IPS-18a (cell line): ENCODE data around the gene TEAD4.

Experiments used
- H3K27ac ChIP-seq: one replicate; pipeline ENCODE4 v1.5.1; 2013; ENCODE audit warnings: low read length
- H3K27me3 ChIP-seq: one replicate; pipeline ENCODE4 v1.6.1; 2013; ENCODE audit warnings: mild to moderate bottlenecking, low read length; ENCODE audit not compliant: control insufficient read depth, insufficient read depth
- H3K36me3 ChIP-seq: one replicate; pipeline ENCODE4 v1.6.1; 2013; ENCODE audit warnings: low read depth, low read length; ENCODE audit not compliant: control insufficient read depth
- H3K4me1 ChIP-seq: one replicate; pipeline ENCODE4 v1.6.1; 2013; ENCODE audit warnings: low read depth, low read length; ENCODE audit not compliant: control insufficient read depth
- H3K4me3 ChIP-seq: one replicate; pipeline ENCODE4 v1.5.1; 2013; ENCODE audit warnings: low read length
- H3K9ac ChIP-seq: one replicate; pipeline ENCODE4 v1.6.1; 2013; ENCODE audit warnings: mild to moderate bottlenecking, low read length, moderate library complexity
- H3K9me3 ChIP-seq: one replicate; pipeline ENCODE4 v1.6.1; 2013; ENCODE audit warnings: low read depth, low read length; ENCODE audit not compliant: control insufficient read depth

TEAD4 gene

GRCh38 chr12:3003357-3003992, 44.3 kb downstream of the TEAD4 start:
- H3K9ac ChIP-seq: no peak overlapping the region
- peaks cover 12% of the 10 kb centered on the region for H3K36me3 ChIP-seq

GRCh38 chr12:3004655-3005565, 45.7 kb downstream of the TEAD4 start:
- Histone ChIP-seq H3K4me3 (no peak overlapping the region), H3K9me3 (no peaks in the 10 kb centered on the region), H3K4me1 (peaks cover 2% of the 10 kb centered on the region), H3K9ac (no peak overlapping the region), H3K27me3 (no peaks in the 10 kb centered on the region), H3K27ac (no peak overlapping the region), H3K36me3 (peaks cover 12% of the 10 kb centered on the region)

More at GRCh38 chr12:3003357-3003992, 44.3 kb downstream of the TEAD4 start:
- Histone ChIP-seq H3K4me1 (peaks cover 14% of the 10 kb centered on the region), H3K4me3 (no peak overlapping the region), H3K27me3 (no peaks in the 10 kb centered on the region), H3K9me3 (no peaks in the 10 kb centered on the region), H3K27ac (no peak overlapping the region)

GRCh38 chr12:3005736-3006135, 46.5 kb downstream of the TEAD4 start:
- no peaks in the 10 kb centered on the region for H3K9me3 ChIP-seq
- H3K27me3 ChIP-seq: no peaks in the 10 kb centered on the region
- H3K36me3 ChIP-seq: peaks cover 12% of the 10 kb centered on the region
- no peaks in the 10 kb centered on the region for H3K4me1 ChIP-seq
- no peak overlapping the region for H3K4me3 ChIP-seq
- no peak overlapping the region for H3K9ac ChIP-seq
- no peak overlapping the region for H3K27ac ChIP-seq

GRCh38 chr12:3009780-3010179, 50.6 kb downstream of the TEAD4 start:
- H3K4me1 ChIP-seq: no peaks in the 10 kb centered on the region
- H3K36me3 ChIP-seq: peaks cover 7% of the 10 kb centered on the region
- no peak overlapping the region for H3K27ac ChIP-seq
- H3K9ac ChIP-seq: no peak overlapping the region
- H3K27me3 ChIP-seq: no peaks in the 10 kb centered on the region
- H3K4me3 ChIP-seq: no peak overlapping the region
- H3K9me3 ChIP-seq: no peaks in the 10 kb centered on the region

- Histone ChIP-seq H3K9me3 (no peaks in the 10 kb centered on the region), H3K4me3 (no peak overlapping the region), H3K27ac (no peak overlapping the region), H3K4me1 (no peaks in the 10 kb centered on the region), H3K27me3 (no peaks in the 10 kb centered on the region), H3K36me3 (peaks cover 9% of the 10 kb centered on the region), H3K9ac (no peak overlapping the region)
Observed at GRCh38 chr12:3010214-3010930, 51.2 kb downstream of the TEAD4 start.

- Histone ChIP-seq H3K9ac (no peak overlapping the region), H3K27ac (no peak overlapping the region), H3K4me1 (no peaks in the 10 kb centered on the region), H3K4me3 (no peak overlapping the region), H3K27me3 (no peaks in the 10 kb centered on the region), H3K9me3 (no peaks in the 10 kb centered on the region), H3K36me3 (peaks cover 22% of the 10 kb centered on the region)
Observed at GRCh38 chr12:3012786-3013185, 53.6 kb downstream of the TEAD4 start.

- no peaks in the 10 kb centered on the region for H3K4me1 ChIP-seq
- no peak overlapping the region for H3K27ac ChIP-seq
- H3K9ac ChIP-seq: no peak overlapping the region
- H3K27me3 ChIP-seq: no peaks in the 10 kb centered on the region
- H3K9me3 ChIP-seq: no peaks in the 10 kb centered on the region
- H3K36me3 ChIP-seq: peaks cover 26% of the 10 kb centered on the region
- no peak overlapping the region for H3K4me3 ChIP-seq
Observed at GRCh38 chr12:3014641-3015040, 55.4 kb downstream of the TEAD4 start.

- peaks cover 33% of the 10 kb centered on the region for H3K36me3 ChIP-seq
Observed at GRCh38 chr12:3015356-3015755, 56.2 kb downstream of the TEAD4 start.

GRCh38 chr12:3016191-3016590, 57.0 kb downstream of the TEAD4 start:
- peaks cover 39% of the 10 kb centered on the region for H3K36me3 ChIP-seq
- H3K9me3 ChIP-seq: no peaks in the 10 kb centered on the region
- H3K27me3 ChIP-seq: no peaks in the 10 kb centered on the region
- no peak overlapping the region for H3K27ac ChIP-seq
- H3K4me1 ChIP-seq: no peaks in the 10 kb centered on the region
- no peak overlapping the region for H3K4me3 ChIP-seq
- H3K9ac ChIP-seq: no peak overlapping the region

More at GRCh38 chr12:3015356-3015755, 56.2 kb downstream of the TEAD4 start:
- no peaks in the 10 kb centered on the region for H3K9me3 ChIP-seq
- no peak overlapping the region for H3K4me3 ChIP-seq
- no peak overlapping the region for H3K9ac ChIP-seq
- H3K27ac ChIP-seq: no peak overlapping the region
- no peaks in the 10 kb centered on the region for H3K4me1 ChIP-seq
- no peaks in the 10 kb centered on the region for H3K27me3 ChIP-seq

- H3K36me3 ChIP-seq: peaks cover 41% of the 10 kb centered on the region
- H3K4me3 ChIP-seq: no peak overlapping the region
- no peak overlapping the region for H3K9ac ChIP-seq
- H3K27ac ChIP-seq: no peak overlapping the region
- no peaks in the 10 kb centered on the region for H3K9me3 ChIP-seq
- H3K27me3 ChIP-seq: no peaks in the 10 kb centered on the region
- no peaks in the 10 kb centered on the region for H3K4me1 ChIP-seq
Observed at GRCh38 chr12:3017281-3017680, 58.1 kb downstream of the TEAD4 start.

GRCh38 chr12:3018284-3019004, 59.2 kb downstream of the TEAD4 start:
- peaks cover 47% of the 10 kb centered on the region for H3K36me3 ChIP-seq
- H3K4me3 ChIP-seq: no peak overlapping the region
- no peaks in the 10 kb centered on the region for H3K27me3 ChIP-seq
- H3K27ac ChIP-seq: no peak overlapping the region
- no peaks in the 10 kb centered on the region for H3K9me3 ChIP-seq
- H3K9ac ChIP-seq: no peak overlapping the region
- H3K4me1 ChIP-seq: no peaks in the 10 kb centered on the region
